ENCODE measurements around the gene NETO1.

GRCh38 chr18:72720116-72720515 is 147.7 kb downstream of the NETO1 start:
- TF ChIP-seq, protein P1, sequence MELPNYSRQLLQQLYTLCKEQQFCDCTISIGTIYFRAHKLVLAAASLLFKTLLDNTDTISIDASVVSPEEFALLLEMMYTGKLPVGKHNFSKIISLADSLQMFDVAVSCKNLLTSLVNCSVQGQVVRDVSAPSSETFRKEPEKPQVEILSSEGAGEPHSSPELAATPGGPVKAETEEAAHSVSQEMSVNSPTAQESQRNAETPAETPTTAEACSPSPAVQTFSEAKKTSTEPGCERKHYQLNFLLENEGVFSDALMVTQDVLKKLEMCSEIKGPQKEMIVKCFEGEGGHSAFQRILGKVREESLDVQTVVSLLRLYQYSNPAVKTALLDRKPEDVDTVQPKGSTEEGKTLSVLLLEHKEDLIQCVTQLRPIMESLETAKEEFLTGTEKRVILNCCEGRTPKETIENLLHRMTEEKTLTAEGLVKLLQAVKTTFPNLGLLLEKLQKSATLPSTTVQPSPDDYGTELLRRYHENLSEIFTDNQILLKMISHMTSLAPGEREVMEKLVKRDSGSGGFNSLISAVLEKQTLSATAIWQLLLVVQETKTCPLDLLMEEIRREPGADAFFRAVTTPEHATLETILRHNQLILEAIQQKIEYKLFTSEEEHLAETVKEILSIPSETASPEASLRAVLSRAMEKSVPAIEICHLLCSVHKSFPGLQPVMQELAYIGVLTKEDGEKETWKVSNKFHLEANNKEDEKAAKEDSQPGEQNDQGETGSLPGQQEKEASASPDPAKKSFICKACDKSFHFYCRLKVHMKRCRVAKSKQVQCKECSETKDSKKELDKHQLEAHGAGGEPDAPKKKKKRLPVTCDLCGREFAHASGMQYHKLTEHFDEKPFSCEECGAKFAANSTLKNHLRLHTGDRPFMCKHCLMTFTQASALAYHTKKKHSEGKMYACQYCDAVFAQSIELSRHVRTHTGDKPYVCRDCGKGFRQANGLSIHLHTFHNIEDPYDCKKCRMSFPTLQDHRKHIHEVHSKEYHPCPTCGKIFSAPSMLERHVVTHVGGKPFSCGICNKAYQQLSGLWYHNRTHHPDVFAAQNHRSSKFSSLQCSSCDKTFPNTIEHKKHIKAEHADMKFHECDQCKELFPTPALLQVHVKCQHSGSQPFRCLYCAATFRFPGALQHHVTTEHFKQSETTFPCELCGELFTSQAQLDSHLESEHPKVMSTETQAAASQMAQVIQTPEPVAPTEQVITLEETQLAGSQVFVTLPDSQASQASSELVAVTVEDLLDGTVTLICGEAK (IDR thresholded peaks at IDR 0.05; ENCODE audit: borderline replicate concordance): no peak
- TF ChIP-seq, protein P2, sequence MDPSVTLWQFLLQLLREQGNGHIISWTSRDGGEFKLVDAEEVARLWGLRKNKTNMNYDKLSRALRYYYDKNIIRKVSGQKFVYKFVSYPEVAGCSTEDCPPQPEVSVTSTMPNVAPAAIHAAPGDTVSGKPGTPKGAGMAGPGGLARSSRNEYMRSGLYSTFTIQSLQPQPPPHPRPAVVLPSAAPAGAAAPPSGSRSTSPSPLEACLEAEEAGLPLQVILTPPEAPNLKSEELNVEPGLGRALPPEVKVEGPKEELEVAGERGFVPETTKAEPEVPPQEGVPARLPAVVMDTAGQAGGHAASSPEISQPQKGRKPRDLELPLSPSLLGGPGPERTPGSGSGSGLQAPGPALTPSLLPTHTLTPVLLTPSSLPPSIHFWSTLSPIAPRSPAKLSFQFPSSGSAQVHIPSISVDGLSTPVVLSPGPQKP (IDR thresholded peaks at IDR 0.05; ENCODE audit: low read depth, low read length): no peak
- TF ChIP-seq ZNF384 (IDR thresholded peaks at IDR 0.05; ENCODE audit: borderline replicate concordance, low read depth, low read length): no peak
- TF ChIP-seq POLR2AphosphoS5 (IDR thresholded peaks at IDR 0.05; ENCODE audit: low read length): no peak
- no peak for TF ChIP-seq CTCF (IDR thresholded peaks at IDR 0.05 in 2 of 3, conservative IDR thresholded peaks at IDR 0.05 in 1 of 3; ENCODE audit: control insufficient read depth in 2 of 3, extremely low read depth in 1 of 3, insufficient read depth in 1 of 3, low read depth in 3 of 3, low read length in 3 of 3)
- no peak for TF ChIP-seq GABPA (IDR thresholded peaks at IDR 0.05; ENCODE audit: low read depth)
- TF ChIP-seq SPI1 (IDR thresholded peaks at IDR 0.05; ENCODE audit: borderline replicate concordance, insufficient read depth, low read depth, low read length): no peak
